HG03108 (cell line): ENCODE data around the gene CBFA2T3.

Experiments
- ATAC-seq: cut with Tn5 transposase; IDR thresholded peaks from one replicate; pipeline ENCODE4 v1.9.1; 2021; ENCODE audit warnings: moderate library complexity; ENCODE audit not compliant: unreplicated experiment

CBFA2T3 gene

GRCh38 chr16:88977812-88978607, 1.0 kb upstream of the CBFA2T3 start:
- ATAC-seq, result no peak

- no peak for ATAC-seq
Observed at GRCh38 chr16:88976366-88977017, 515 bp downstream of the CBFA2T3 start.

- ATAC-seq, result no peak
Observed at GRCh38 chr16:88975511-88976061, 1.4 kb downstream of the CBFA2T3 start.

GRCh38 chr16:88974916-88975215, 2.1 kb downstream of the CBFA2T3 start:
- ATAC-seq, result no peak

- ATAC-seq, result no peak
Observed at GRCh38 chr16:88974080-88974915, 2.7 kb downstream of the CBFA2T3 start.

- no peak for ATAC-seq
Observed at GRCh38 chr16:88973415-88974050, 3.5 kb downstream of the CBFA2T3 start.

- no peak for ATAC-seq
Observed at GRCh38 chr16:88973007-88973410, 4.0 kb downstream of the CBFA2T3 start.

GRCh38 chr16:88972349-88972748, 4.7 kb downstream of the CBFA2T3 start:
- ATAC-seq, result no peak

- no peak for ATAC-seq
Observed at GRCh38 chr16:88971371-88972097, 5.5 kb downstream of the CBFA2T3 start.

GRCh38 chr16:88970539-88971065, 6.4 kb downstream of the CBFA2T3 start:
- no peak for ATAC-seq

- ATAC-seq, result no peak
Observed at GRCh38 chr16:88970050-88970449, 7.0 kb downstream of the CBFA2T3 start.

- ATAC-seq, result no peak
Observed at GRCh38 chr16:88969361-88969831, 7.6 kb downstream of the CBFA2T3 start.

GRCh38 chr16:88968589-88969280, 8.3 kb downstream of the CBFA2T3 start:
- ATAC-seq, result no peak

GRCh38 chr16:88967830-88968588, 9.0 kb downstream of the CBFA2T3 start:
- peak; percentile 54 for ATAC-seq

- no peak for ATAC-seq
Observed at GRCh38 chr16:88966986-88967829, 9.8 kb downstream of the CBFA2T3 start.

- no peak for ATAC-seq
Observed at GRCh38 chr16:88965826-88966480, 11.1 kb downstream of the CBFA2T3 start.

- ATAC-seq, result no peak
Observed at GRCh38 chr16:88965411-88965810, 11.6 kb downstream of the CBFA2T3 start.
